GM12874 (cell line): ENCODE measurements around the gene GABRR3.

Source experiments
- TF ChIP-seq, protein P1 (sequence below): IDR thresholded peaks from 2 replicates; pipeline ENCODE4 v1.5.1; 2011; ENCODE audit warnings: low read depth, mild to moderate bottlenecking, control low read depth, low read length, moderate library complexity; ENCODE audit not compliant: insufficient read depth

Gene GABRR3

DNA sequence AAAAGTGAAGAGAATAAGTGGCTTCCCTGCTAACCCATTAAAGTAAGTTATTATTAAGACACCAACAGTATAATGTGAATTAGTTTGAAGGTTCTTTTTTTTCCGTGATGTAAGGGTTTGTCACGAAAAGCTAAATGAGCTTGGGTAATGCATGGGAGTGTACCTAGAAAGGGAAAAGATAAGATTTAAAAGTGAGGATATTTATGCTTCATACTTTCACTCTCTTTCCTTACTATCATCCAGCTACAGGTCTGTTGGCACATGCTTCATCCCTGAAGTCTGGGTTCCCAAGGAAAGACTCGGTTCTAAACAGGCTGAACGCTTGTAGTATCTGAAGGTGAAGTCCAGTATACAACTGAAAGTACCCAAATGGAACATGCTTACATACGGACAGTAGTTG lies 36.0 kb downstream of the GABRR3 start:
- TF ChIP-seq, protein P1, sequence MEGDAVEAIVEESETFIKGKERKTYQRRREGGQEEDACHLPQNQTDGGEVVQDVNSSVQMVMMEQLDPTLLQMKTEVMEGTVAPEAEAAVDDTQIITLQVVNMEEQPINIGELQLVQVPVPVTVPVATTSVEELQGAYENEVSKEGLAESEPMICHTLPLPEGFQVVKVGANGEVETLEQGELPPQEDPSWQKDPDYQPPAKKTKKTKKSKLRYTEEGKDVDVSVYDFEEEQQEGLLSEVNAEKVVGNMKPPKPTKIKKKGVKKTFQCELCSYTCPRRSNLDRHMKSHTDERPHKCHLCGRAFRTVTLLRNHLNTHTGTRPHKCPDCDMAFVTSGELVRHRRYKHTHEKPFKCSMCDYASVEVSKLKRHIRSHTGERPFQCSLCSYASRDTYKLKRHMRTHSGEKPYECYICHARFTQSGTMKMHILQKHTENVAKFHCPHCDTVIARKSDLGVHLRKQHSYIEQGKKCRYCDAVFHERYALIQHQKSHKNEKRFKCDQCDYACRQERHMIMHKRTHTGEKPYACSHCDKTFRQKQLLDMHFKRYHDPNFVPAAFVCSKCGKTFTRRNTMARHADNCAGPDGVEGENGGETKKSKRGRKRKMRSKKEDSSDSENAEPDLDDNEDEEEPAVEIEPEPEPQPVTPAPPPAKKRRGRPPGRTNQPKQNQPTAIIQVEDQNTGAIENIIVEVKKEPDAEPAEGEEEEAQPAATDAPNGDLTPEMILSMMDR: no peak

DNA sequence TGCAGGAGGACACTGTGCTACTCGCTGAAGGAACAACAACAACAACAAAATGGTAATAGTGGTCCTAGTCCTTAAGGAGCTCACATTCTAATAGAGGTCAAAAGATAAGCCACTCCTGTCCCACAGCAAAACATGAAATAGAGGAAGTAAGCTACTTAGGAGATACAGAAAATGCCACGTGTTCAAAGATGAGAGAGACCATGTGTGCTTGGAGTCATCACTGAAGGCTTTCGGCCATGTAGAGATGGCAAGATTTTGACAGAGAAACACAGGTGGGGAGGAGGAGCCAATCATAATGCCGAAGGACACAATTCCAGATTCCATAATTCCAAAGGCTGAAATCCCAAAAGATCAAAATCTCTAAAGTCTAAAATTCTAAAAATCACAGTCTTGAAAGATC lies 38.1 kb downstream of the GABRR3 start:
- TF ChIP-seq, protein P1: no peak

DNA sequence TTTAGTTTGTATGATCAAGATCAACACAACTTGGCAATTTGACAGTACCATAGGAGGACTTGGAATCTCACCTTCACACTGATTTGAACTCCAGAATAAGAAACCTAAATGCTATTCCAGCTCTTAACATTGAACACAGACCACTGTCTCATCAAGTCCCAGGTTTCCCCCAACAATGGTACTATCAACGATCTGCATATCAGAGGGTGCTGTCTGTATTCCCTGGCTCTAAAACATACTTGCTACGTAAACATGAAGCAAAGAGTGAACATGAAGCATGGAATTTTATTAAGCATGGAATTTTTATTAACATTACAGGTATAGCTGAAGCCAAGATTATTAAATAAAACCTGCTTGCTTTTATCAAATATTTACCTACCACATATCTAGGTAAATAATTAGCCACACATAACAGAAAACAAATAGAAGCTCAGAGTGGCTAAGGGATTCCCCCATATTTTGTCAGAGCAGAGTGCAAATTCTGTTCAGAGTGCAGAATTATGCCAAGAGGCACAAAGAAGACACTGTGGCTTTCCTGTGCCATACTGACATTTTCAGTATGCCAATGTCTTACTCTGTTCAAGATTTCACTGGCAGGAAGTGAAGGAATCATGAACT lies 40.7 kb downstream of the GABRR3 start:
- TF ChIP-seq, protein P1: no peak

DNA sequence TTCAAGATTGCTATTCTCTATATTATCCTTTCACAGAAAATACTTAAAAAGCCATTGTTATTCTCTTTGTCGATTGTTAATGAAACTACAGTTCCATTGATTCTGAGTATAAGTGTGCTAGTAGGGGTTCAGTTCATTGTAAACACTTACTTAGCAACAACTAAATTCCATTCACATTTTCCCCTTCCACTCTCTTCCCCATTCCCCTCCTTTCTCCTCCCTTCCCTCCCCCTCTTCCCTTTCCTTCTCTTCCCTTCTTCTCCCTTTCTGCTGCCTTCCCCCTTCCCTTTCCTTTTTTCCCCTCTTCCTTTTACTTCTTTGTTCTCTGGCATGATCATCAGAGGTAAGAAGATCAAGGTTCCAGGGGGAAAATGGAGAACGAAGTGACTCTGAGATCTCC lies 41.6 kb downstream of the GABRR3 start:
- TF ChIP-seq, protein P1: no peak

DNA sequence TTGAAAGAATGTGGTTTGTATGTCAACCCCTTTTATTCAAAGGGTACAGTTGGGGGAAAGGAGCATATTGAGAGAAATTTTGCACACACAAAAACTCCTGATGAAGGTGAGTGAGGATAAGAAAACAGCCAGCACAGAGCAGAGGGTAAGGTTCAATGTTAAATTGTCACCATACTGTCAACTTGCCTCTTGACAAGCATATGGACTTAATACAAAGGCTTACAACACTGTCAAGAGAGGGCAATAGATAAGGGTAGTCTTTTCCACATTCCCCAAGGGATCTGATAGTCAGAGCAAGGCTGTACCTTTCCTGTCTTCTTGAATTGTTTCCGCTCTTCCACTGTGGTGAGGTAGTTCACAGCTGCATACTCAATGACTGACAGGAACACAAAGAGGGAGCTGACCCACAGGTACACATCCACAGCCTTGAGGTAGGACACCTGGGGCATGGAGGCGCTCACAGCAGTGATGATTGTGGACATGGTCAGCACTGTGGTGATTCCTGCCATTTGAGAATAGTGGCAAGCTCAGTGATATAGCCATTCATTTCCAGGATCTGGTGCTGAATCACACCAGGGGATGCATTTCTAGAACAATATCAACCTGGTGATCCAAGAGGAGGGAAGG lies 42.5 kb downstream of the GABRR3 start:
- TF ChIP-seq, protein P1: no peak

DNA sequence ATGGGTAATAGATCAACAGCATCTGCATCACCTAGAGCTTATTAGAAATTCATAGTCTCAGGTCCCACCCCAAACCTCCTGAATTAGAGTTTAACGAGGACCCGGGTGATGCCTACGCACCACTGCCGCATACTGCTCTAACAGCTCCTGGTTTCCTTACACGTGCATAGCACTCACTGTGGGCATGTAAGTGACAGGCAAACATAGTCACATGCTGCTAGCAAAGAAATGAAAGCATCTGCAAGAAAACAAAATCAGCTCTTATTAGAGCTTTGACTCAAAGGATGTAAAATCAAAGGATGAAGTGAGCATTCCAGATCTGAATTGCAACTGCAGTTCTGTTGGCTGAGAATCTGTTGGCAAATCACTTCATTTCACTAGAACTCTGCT lies 43.8 kb downstream of the GABRR3 start:
- TF ChIP-seq, protein P1: no peak

DNA sequence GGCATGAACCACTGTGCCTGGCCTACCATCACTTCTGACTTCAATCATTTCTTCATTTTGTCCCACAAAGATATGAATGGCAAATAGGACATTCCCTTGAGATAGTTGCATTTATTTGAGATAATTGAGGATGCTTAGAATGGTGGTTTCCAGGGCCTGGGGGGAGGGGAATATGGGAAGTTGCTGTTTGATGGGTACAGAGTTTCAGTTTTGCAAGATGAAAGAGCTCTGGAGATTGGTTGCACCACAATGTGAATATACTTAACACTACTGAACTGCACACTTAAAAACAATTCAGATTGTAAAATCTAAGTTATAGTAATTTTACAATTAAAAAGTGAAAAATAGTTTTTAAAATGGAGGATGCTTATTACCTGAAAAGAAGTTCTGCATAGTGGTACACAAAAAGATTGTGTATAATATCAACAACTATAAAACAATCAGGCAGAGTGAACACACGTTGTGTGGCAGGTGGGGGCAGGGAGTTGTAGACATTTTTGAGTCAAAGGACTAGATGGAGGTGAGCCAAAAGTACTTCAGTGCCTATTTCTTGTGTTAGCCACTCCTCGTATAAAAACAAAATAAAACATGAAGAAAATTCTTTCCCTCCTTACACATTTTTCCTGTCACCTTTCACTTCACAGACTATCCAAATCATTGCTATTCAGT lies 44.4 kb downstream of the GABRR3 start:
- TF ChIP-seq, protein P1: no peak
